Glutamatergic neuron (in vitro differentiated cells): ENCODE data around the gene FSCB. TPM values are rescaled to one million over a fixed set of nuclear protein-coding genes. Genes with fewer than 3 reads are reported as not detected.

Source experiments
- DNase-seq: peaks from one replicate; pipeline ENCODE4 v3.0.0; 2022
- H3K27ac Mint-ChIP-seq: one replicate; pipeline ENCODE4 v1.8.0; 2020; ENCODE audit warnings: mild to moderate bottlenecking, mixed read lengths, inconsistent platforms; ENCODE audit not compliant: unreplicated experiment
- H3K27me3 Mint-ChIP-seq: one replicate; pipeline ENCODE4 v1.8.0; 2020; ENCODE audit warnings: mild to moderate bottlenecking, moderate library complexity, mixed read lengths, inconsistent platforms; ENCODE audit not compliant: unreplicated experiment
- H3K36me3 Mint-ChIP-seq: one replicate; pipeline ENCODE4 v1.8.0; 2020; ENCODE audit warnings: mild to moderate bottlenecking, mixed read lengths, inconsistent platforms; ENCODE audit not compliant: unreplicated experiment
- H3K4me1 Mint-ChIP-seq: one replicate; pipeline ENCODE4 v1.8.0; 2020; ENCODE audit warnings: mild to moderate bottlenecking, low read depth, mixed read lengths, inconsistent platforms; ENCODE audit not compliant: unreplicated experiment
- H3K4me3 Mint-ChIP-seq: one replicate; pipeline ENCODE4 v1.8.0; 2020; ENCODE audit warnings: mild to moderate bottlenecking, mixed read lengths, inconsistent platforms; ENCODE audit not compliant: unreplicated experiment
- H3K9me3 Mint-ChIP-seq: one replicate; pipeline ENCODE4 v1.8.0; 2020; ENCODE audit warnings: mild to moderate bottlenecking, moderate library complexity, mixed read lengths, inconsistent platforms; ENCODE audit not compliant: unreplicated experiment
- total RNA-seq: library from RNA; stranded (reverse); fragmentation: NEBNext Ultra II Directional; extraction: Animal tissue kit (Norgen Biotek cat#: 25700); gene quantifications from one replicate; pipeline ENCODE4 v1.2.1, GENCODE V29; 2021; ENCODE audit not compliant: unreplicated experiment
- TF ChIP-seq, protein P1 (sequence below): fragments of 200-600 bp; sonication (generic); IDR thresholded peaks from one replicate; pipeline ENCODE4 v1.5.0; 2021; ENCODE audit not compliant: partially characterized antibody, unreplicated experiment

FSCB gene
- total RNA-seq, 1 donor from 2014 or later, result not detected

DNA sequence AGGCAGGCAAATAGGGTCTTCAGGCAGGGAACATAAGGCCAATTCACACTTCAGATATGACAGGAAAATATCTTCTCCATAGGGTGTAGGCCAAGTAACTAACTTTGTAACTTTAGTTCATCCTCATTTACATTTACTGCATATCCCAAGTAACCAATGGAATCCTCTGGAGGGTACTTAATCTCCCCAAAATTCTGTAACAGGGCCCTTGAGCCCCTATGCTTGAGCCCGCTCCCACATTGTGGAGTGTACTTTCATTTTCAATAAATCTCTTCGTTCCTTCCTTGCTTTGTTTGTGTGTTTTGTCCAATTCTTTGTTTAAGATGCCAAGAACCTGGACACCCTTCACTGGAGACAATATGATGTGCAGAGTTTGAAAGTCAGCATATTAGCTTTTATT is 45.3 kb downstream of the FSCB start:
- TF ChIP-seq, protein P1, sequence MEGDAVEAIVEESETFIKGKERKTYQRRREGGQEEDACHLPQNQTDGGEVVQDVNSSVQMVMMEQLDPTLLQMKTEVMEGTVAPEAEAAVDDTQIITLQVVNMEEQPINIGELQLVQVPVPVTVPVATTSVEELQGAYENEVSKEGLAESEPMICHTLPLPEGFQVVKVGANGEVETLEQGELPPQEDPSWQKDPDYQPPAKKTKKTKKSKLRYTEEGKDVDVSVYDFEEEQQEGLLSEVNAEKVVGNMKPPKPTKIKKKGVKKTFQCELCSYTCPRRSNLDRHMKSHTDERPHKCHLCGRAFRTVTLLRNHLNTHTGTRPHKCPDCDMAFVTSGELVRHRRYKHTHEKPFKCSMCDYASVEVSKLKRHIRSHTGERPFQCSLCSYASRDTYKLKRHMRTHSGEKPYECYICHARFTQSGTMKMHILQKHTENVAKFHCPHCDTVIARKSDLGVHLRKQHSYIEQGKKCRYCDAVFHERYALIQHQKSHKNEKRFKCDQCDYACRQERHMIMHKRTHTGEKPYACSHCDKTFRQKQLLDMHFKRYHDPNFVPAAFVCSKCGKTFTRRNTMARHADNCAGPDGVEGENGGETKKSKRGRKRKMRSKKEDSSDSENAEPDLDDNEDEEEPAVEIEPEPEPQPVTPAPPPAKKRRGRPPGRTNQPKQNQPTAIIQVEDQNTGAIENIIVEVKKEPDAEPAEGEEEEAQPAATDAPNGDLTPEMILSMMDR, result no peak
- peaks cover 7% of the 10 kb centered on the region for H3K4me1 Mint-ChIP-seq
- no peak for DNase-seq
- no peak overlapping the region for H3K27ac Mint-ChIP-seq
- H3K36me3 Mint-ChIP-seq, result peaks cover 2% of the 10 kb centered on the region
- no peaks in the 10 kb centered on the region for H3K9me3 Mint-ChIP-seq
- H3K4me3 Mint-ChIP-seq, result no peak overlapping the region
- no peaks in the 10 kb centered on the region for H3K27me3 Mint-ChIP-seq
